Measurements from ENCODE around the gene NBEAL2. TPM values are rescaled to one million over a fixed set of nuclear protein-coding genes. Genes with fewer than 3 reads are reported as not detected.
A peak's percentile ranks its signal among the peaks of the same experiment; 100 is the strongest.

NBEAL2 gene
- total RNA-seq, 1 donor from 2014 or later, result 20.0 TPM

GRCh38 chr3:47007001-47007400 lies 27.5 kb downstream of the NBEAL2 start:
- no peak for TF ChIP-seq CTCF (IDR thresholded peaks at IDR 0.05; ENCODE audit: insufficient read depth, low read length, severe bottlenecking)
- H3K27me3 ChIP-seq (ENCODE audit: control insufficient read depth, insufficient read depth, low read length), result no peaks in the 10 kb centered on the region
- no peak overlapping the region for H3K4me3 ChIP-seq (ENCODE audit: low read depth, low read length)
- peaks cover 44% of the 10 kb centered on the region for H3K36me3 ChIP-seq (ENCODE audit: control insufficient read depth, insufficient read depth, low read length)
- FAIRE-seq (no peak), DNase-seq (ENCODE audit: low read depth) (no peak)

GRCh38 chr3:47007482-47008233 lies 28.2 kb downstream of the NBEAL2 start:
- FAIRE-seq (no peak), DNase-seq (ENCODE audit: low read depth) (no peak)
- Histone ChIP-seq H3K27me3 (ENCODE audit: control insufficient read depth, insufficient read depth, low read length) (no peaks in the 10 kb centered on the region), H3K36me3 (ENCODE audit: control insufficient read depth, insufficient read depth, low read length) (peaks cover 38% of the 10 kb centered on the region), H3K4me3 (ENCODE audit: low read depth, low read length) (no peak overlapping the region)
- no peak for TF ChIP-seq CTCF (IDR thresholded peaks at IDR 0.05; ENCODE audit: insufficient read depth, low read length, severe bottlenecking)

- peak; percentile 62 for FAIRE-seq
- peaks cover 32% of the 10 kb centered on the region for H3K36me3 ChIP-seq (ENCODE audit: control insufficient read depth, insufficient read depth, low read length)
- no peaks in the 10 kb centered on the region for H3K27me3 ChIP-seq (ENCODE audit: control insufficient read depth, insufficient read depth, low read length)
- TF ChIP-seq CTCF (IDR thresholded peaks at IDR 0.05; ENCODE audit: insufficient read depth, low read length, severe bottlenecking), result no peak
- H3K4me3 ChIP-seq (ENCODE audit: low read depth, low read length), result no peak overlapping the region
- no peak for DNase-seq (ENCODE audit: low read depth)
Observed at GRCh38 chr3:47008234-47008796, 28.8 kb downstream of the NBEAL2 start.

- Histone ChIP-seq H3K4me3 (ENCODE audit: low read depth, low read length) (peak overlapping the region; percentile 34), H3K36me3 (ENCODE audit: control insufficient read depth, insufficient read depth, low read length) (peaks cover 27% of the 10 kb centered on the region), H3K27me3 (ENCODE audit: control insufficient read depth, insufficient read depth, low read length) (no peaks in the 10 kb centered on the region)
- DNase-seq (ENCODE audit: low read depth) (no peak), FAIRE-seq (no peak)
- TF ChIP-seq CTCF (IDR thresholded peaks at IDR 0.05; ENCODE audit: insufficient read depth, low read length, severe bottlenecking), result no peak
Observed at GRCh38 chr3:47008851-47009224, 29.4 kb downstream of the NBEAL2 start.

GRCh38 chr3:47009225-47010110 lies 30.0 kb downstream of the NBEAL2 start:
- peak overlapping the region; percentile 34 for H3K4me3 ChIP-seq (ENCODE audit: low read depth, low read length)
- H3K36me3 ChIP-seq (ENCODE audit: control insufficient read depth, insufficient read depth, low read length), result peaks cover 25% of the 10 kb centered on the region
- DNase-seq (ENCODE audit: low read depth), result peak; percentile 73
- FAIRE-seq, result no peak
- TF ChIP-seq CTCF (IDR thresholded peaks at IDR 0.05; ENCODE audit: insufficient read depth, low read length, severe bottlenecking), result no peak
- no peaks in the 10 kb centered on the region for H3K27me3 ChIP-seq (ENCODE audit: control insufficient read depth, insufficient read depth, low read length)

Measured in bronchial epithelial cell (primary cell).